K562 treated with DMSO at 1 percent for 48 hours (cell line): ENCODE results near the gene PFDN4. TPM values are rescaled to one million over a fixed set of nuclear protein-coding genes. Genes with fewer than 3 reads are reported as not detected.

Source experiments
- total RNA-seq: library from RNA; unstranded; fragments of 300-600 nt; gene quantifications from 2 replicates; pipeline ENCODE4 v1.2.3, GENCODE V29; 2022; ENCODE audit warnings: low replicate concordance; ENCODE audit errors: extremely low read depth

PFDN4 gene
- total RNA-seq, result not detected in 2 replicates

GRCh38 chr20:54207743-54208547, at the start of gene PFDN4:
TSS of gene PFDN4 (plus strand) at chr20:54208087. CDS start at chr20:54208101, 14 bp downstream.

GRCh38 chr20:54173653-54174456, 34.0 kb upstream of the PFDN4 start, which contains the start of gene CYP24A1:
TSS of gene CYP24A1 (minus strand) at chr20:54173986. CDS start at chr20:54173579, 407 bp downstream.

Other genes with a start within 250 kb of the PFDN4 start
- gene BCAS1, start 137.5 kb upstream of the PFDN4 start, total RNA-seq, result not detected in 2 replicates
- not detected in 2 replicates for gene CYP24A1, start 34.1 kb upstream of the PFDN4 start, total RNA-seq